ENCODE results near the gene BAG5. TPM values are rescaled to one million over a fixed set of nuclear protein-coding genes. Genes with fewer than 3 reads are reported as not detected.

Gene BAG5
- total RNA-seq, 1 experiment from 2014 or later: 29.2 TPM

DNA sequence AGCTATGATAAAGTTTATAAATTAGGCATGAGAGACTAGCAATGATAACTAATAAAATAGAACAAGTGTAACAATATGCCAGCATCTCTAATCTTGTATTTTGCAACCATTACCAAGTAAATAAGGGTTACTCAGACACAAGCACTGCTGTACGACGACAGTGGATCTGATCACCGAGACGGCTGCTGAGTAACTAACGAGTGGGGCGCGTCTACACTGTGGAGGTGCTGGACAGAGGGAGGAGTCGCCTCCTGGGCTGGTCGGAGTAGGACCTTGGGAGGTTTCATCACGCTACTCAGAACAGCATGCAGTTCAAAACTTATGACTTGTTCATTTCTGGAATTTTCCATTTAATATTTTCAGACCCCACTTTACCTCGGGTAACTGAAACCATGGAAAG, 18.7 kb upstream of the BAG5 start (continued):
- TF ChIP-seq, protein P1, sequence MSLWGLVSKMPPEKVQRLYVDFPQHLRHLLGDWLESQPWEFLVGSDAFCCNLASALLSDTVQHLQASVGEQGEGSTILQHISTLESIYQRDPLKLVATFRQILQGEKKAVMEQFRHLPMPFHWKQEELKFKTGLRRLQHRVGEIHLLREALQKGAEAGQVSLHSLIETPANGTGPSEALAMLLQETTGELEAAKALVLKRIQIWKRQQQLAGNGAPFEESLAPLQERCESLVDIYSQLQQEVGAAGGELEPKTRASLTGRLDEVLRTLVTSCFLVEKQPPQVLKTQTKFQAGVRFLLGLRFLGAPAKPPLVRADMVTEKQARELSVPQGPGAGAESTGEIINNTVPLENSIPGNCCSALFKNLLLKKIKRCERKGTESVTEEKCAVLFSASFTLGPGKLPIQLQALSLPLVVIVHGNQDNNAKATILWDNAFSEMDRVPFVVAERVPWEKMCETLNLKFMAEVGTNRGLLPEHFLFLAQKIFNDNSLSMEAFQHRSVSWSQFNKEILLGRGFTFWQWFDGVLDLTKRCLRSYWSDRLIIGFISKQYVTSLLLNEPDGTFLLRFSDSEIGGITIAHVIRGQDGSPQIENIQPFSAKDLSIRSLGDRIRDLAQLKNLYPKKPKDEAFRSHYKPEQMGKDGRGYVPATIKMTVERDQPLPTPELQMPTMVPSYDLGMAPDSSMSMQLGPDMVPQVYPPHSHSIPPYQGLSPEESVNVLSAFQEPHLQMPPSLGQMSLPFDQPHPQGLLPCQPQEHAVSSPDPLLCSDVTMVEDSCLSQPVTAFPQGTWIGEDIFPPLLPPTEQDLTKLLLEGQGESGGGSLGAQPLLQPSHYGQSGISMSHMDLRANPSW (CRISPR knock-in tag; conservative IDR thresholded peaks at IDR 0.05; ENCODE audit: low read depth): no peak

DNA sequence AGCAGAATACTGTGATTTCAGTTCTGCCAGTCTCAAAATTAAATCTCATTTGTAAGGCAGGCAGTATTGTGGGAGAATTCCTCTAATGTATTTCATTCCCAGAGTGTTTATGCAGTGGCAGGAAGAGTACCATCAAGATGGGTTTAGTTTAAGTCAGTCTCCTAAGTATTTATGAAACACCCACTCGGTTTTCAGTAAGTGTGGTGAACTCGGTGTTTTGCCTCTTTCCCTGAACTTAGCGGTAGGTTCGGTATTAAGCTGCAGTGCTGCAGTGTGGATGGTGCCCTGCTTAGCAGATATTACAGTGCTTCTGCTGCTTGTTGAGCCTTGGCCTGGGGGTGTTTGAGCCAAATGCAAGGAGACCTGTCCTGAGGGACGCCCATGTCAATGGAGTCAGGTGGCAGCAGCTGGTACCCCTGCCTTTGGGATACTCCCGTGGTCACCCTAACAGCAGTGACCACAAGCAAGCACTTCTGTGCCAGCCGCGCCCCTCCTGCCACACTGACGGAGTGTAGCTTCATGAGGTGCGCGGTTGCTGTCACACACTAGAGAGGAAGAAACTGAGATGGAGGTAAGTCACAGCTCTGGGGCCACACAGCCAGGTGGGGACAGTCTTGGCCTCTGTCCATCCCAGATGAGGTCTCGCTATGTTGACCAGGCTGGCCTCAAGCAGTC, 16.1 kb upstream of the BAG5 start:
- ChIA-PET CTCF (no interaction called here), POLR2A (no interaction called here)
- Mint-ChIP-seq H3K27ac (no peak overlapping the region), H3K27me3 (ENCODE audit: low read depth) (no peaks in the 10 kb centered on the region), H3K4me3 (no peak overlapping the region), H3K4me1 (no peaks in the 10 kb centered on the region), H3K9me3 (peaks cover 2% of the 10 kb centered on the region), H3K36me3 (peaks cover 28% of the 10 kb centered on the region)
- ATAC-seq (no peak), DNase-seq (ENCODE audit: low spot score) (no peak)
- TF ChIP-seq ZNF396 (CRISPR knock-in tag; IDR thresholded peaks at IDR 0.05; ENCODE audit: borderline replicate concordance) (no peak), EMX1 (CRISPR knock-in tag; IDR thresholded peaks at IDR 0.05) (no peak), TP53 (CRISPR knock-in tag; IDR thresholded peaks at IDR 0.05) (no peak), ATF6 (CRISPR knock-in tag; IDR thresholded peaks at IDR 0.05) (no peak), PREB (CRISPR knock-in tag; IDR thresholded peaks at IDR 0.05; ENCODE audit: borderline replicate concordance) (no peak)

DNA sequence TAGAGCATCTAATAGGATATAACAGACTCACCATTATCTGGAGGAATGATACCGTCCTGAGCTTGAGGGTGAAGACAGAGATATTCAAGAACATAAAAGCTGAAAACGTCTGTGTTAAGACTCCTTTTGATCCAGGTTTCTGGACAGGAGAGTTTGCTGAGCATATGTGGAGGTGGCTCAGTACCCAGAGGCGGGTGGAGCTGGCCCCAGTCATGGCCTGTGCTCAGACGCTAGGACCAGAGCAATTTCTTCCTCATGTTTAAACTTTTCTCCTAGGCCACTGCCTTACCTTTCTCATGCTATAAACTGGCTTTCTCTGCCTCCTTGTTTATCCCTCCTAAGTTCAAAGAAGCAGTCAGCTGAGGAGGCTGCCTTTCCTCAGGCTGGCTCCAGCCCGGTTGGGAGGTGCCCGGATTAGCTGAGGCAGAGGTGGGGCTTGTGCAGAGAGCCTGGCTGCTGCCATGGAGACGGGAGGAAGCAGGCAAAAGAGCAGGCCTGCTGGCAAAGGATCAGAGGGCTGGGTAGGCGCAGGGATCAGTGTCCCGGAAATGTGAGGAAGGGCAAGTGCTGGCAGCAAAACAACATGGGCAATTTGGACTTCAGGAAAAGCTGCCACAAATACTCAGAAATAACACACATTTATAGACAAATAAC, 14.0 kb upstream of the BAG5 start:
- CTCF ChIA-PET: interaction anchor here (0.9 to 2.7 kb wide), 2 partner anchors 58 to 222 kb away, joined by 3 to 11 read pairs; no protein-coding TSS in a partner anchor
- peak overlapping the region; percentile 78; the same call in 1 of the 2 replicates for H3K27ac Mint-ChIP-seq
- ATAC-seq: peak; percentile 88
- peak; percentile 36 for DNase-seq (ENCODE audit: low spot score)
- H3K4me1 Mint-ChIP-seq: no peaks in the 10 kb centered on the region
- POLR2A ChIA-PET: no interaction called here
- H3K4me3 Mint-ChIP-seq: no peak overlapping the region
- TF ChIP-seq, protein P2, sequence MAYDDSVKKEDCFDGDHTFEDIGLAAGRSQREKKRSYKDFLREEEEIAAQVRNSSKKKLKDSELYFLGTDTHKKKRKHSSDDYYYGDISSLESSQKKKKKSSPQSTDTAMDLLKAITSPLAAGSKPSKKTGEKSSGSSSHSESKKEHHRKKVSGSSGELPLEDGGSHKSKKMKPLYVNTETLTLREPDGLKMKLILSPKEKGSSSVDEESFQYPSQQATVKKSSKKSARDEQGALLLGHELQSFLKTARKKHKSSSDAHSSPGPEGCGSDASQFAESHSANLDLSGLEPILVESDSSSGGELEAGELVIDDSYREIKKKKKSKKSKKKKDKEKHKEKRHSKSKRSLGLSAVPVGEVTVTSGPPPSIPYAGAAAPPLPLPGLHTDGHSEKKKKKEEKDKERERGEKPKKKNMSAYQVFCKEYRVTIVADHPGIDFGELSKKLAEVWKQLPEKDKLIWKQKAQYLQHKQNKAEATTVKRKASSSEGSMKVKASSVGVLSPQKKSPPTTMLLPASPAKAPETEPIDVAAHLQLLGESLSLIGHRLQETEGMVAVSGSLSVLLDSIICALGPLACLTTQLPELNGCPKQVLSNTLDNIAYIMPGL (CRISPR knock-in tag; IDR thresholded peaks at IDR 0.05): no peak
- 0 out of 2 replicates have a peak, but pooled peaks have one; percentile 44 for TF ChIP-seq GTF2I (CRISPR knock-in tag; conservative IDR thresholded peaks at IDR 0.05)
- TF ChIP-seq ATF2 (CRISPR knock-in tag; IDR thresholded peaks at IDR 0.05; ENCODE audit: borderline replicate concordance, low read depth): no peak
- TF ChIP-seq, protein P3, sequence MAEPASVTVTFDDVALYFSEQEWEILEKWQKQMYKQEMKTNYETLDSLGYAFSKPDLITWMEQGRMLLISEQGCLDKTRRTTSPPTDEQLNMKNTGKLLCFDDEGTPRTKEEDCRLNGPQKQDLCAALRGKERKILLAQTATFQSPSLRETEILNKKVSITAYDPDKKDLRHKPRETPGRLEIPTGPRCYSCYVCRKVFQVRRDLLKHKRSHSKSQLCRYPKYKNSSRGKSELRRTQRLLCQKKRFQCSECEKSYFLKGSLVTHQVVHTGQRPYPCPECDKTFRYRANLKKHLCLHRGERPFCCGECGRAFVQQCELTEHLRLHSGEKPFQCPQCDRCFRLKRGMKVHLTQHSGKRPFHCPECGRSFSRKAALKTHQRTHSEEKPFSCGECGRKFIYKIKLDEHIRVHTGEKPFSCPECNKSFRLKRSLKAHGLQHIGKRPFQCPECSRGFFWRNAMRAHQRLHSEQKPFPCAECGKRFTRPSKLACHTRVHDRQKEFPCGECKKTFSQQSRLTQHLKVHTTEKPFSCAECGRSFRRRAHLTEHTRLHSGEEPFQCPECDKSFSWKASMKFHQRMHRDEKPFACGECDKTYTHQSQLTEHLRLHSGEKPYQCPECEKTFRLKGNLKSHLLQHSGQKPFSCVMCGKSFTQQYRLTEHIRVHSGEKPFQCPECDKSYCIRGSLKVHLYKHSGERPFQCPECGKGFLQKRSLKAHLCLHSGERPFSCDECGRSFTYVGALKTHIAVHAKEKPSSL (CRISPR knock-in tag; conservative IDR thresholded peaks at IDR 0.05): no peak
- no peak for TF ChIP-seq MXD4 (CRISPR knock-in tag; IDR thresholded peaks at IDR 0.05; ENCODE audit: borderline replicate concordance)
- no peaks in the 10 kb centered on the region for H3K27me3 Mint-ChIP-seq (ENCODE audit: low read depth)
- peaks cover 21% of the 10 kb centered on the region for H3K36me3 Mint-ChIP-seq
- H3K9me3 Mint-ChIP-seq: no peaks in the 10 kb centered on the region

Measured in WTC11 (cell line).